ENCODE measurements around the gene EPB41. TPM values are rescaled to one million over a fixed set of nuclear protein-coding genes. Genes with fewer than 3 reads are reported as not detected.

EPB41 gene
- total and polyA plus RNA-seq, 2 of the 4 experiments (the other 2 are of a cell fraction): 4.6 to 10.0 TPM

- Histone ChIP-seq H3K4me2 (ENCODE audit: low read depth, low read length) (no peak overlapping the region), H3K79me1 (ENCODE audit: low read depth in 1 of 2, low read length in 2 of 2) (no peaks in the 10 kb centered on the region), H3K27me3 (ENCODE audit: control insufficient read depth, insufficient read depth, low read length) (no peaks in the 10 kb centered on the region), H3K27ac (ENCODE audit: insufficient read depth, low read length) (no peak overlapping the region), H3K23ac (ENCODE audit: low read depth, low read length) (no peak overlapping the region), H3K4me1 (ENCODE audit: control insufficient read depth, insufficient read depth, low read length) (no peaks in the 10 kb centered on the region), H3K18ac (ENCODE audit: low read depth, low read length) (no peak overlapping the region), H3K36me3 (ENCODE audit: control insufficient read depth, insufficient read depth, low read length) (no peaks in the 10 kb centered on the region), H3K4me3 (ENCODE audit: insufficient read depth, low read depth, low read length) (no peak overlapping the region), H2BK120ac (ENCODE audit: low read depth, low read length) (no peak overlapping the region), H2AK9ac (replicated peaks; ENCODE audit: low read depth, low read length, poor library complexity) (no peak overlapping the region), H2AK5ac (ENCODE audit: low read depth, low read length) (no peak overlapping the region), H2AFZ (replicated peaks; ENCODE audit: low read length, poor library complexity) (no peak overlapping the region), H3K4ac (ENCODE audit: low read depth, low read length) (no peak overlapping the region), H2BK15ac (ENCODE audit: low read depth, low read length) (no peak overlapping the region), H4K8ac (ENCODE audit: low read depth in 2 of 2, low read length in 2 of 2) (no peak overlapping the region), H3K9me3 (ENCODE audit: control insufficient read depth, insufficient read depth, low read length) (no peaks in the 10 kb centered on the region), H3K56ac (ENCODE audit: extremely low read depth, insufficient read depth, low read length) (no peak overlapping the region), H3K14ac (replicated peaks; ENCODE audit: low read depth, low read length) (no peak overlapping the region), H4K91ac (ENCODE audit: insufficient read depth, low read depth, low read length) (no peak overlapping the region), H3K9me1 (ENCODE audit: insufficient read depth, low read length) (no peaks in the 10 kb centered on the region), H3K9ac (ENCODE audit: low read depth, low read length) (no peak overlapping the region), H4K20me1 (ENCODE audit: insufficient read depth, low read length) (no peaks in the 10 kb centered on the region), H2BK20ac (ENCODE audit: low read depth, low read length) (no peak overlapping the region), H4K5ac (ENCODE audit: low read depth, low read length) (no peak overlapping the region), H2BK5ac (ENCODE audit: low read depth, low read length, poor library complexity, severe bottlenecking) (no peak overlapping the region)
- no TSS peak for BruUV-seq (replicated peaks)
- in situ Hi-C loops (cut with MboI; ENCODE audit: low sequenced_read_pairs): no loop called here
- intact Hi-C loops (cut with micrococcal nuclease): loop anchor here (5.0 kb wide), 1 partner anchor 57 kb away; no protein-coding TSS in a partner anchor
- no peak for ATAC-seq (ENCODE audit: low read depth)
- TF ChIP-seq BHLHE40 (IDR thresholded peaks at IDR 0.05; ENCODE audit: low read depth, low read length) (no peak), CEBPB (IDR thresholded peaks at IDR 0.05; ENCODE audit: low read depth, low read length) (no peak), CTCF (conservative IDR thresholded peaks at IDR 0.05; ENCODE audit: low read depth, low read length) (no peak), FOS (IDR thresholded peaks at IDR 0.05; ENCODE audit: low read depth, low read length) (no peak), CHD1 (IDR thresholded peaks at IDR 0.05; ENCODE audit: low read depth, low read length) (no peak), ELK1 (IDR thresholded peaks at IDR 0.05; ENCODE audit: borderline replicate concordance, low read depth, low read length) (no peak)
- POLR2A ChIA-PET (ENCODE audit: unreplicated experiment): no interaction called here
- CTCF ChIA-PET: no interaction called here
- dilution Hi-C loops (cut with HindIII; ENCODE audit: low sequenced_read_pairs, unreplicated experiment): no loop called here
- WGBS, 2 experiments (ENCODE audit: extremely low coverage in 2 of 2, insufficient read length in 1 of 2): no CpG with 5 or more reads among the region's 3 CpGs
- no peak for DNase-seq
Measured at GRCh38 chr1:29004798-29005197, 90.4 kb downstream of the EPB41 start.

Measured in IMR-90 (cell line).